ENCODE results near the gene NHEJ1. TPM values are rescaled to one million over a fixed set of nuclear protein-coding genes. Genes with fewer than 3 reads are reported as not detected.

NHEJ1 gene
- total RNA-seq (2022; extraction: Qiagen RNA extraction), result 15.2 to 19.0 TPM (median 16.9 TPM) in 5 replicates

GRCh38 chr2:219160186-219161017 is at the start of gene NHEJ1:
NHEJ1 (minus strand) TSS chr2:219160815; CDS start chr2:219158362, 2,453 bp downstream.

GRCh38 chr2:219206328-219207133 is 45.9 kb upstream of the NHEJ1 start, which contains the start of gene ZFAND2B:
ZFAND2B (plus strand) TSS chr2:219206782; CDS start chr2:219206988, 206 bp downstream.

GRCh38 chr2:219177552-219178376 is 17.1 kb upstream of the NHEJ1 start, which contains the start of gene RETREG2:
RETREG2 (plus strand) TSS chr2:219178275; CDS start chr2:219178353, 78 bp downstream.

GRCh38 chr2:219176818-219177551 is 16.4 kb upstream of the NHEJ1 start, which contains the start of gene CNPPD1:
CNPPD1 (minus strand) TSS chr2:219176925; CDS start chr2:219176828, 97 bp downstream.

GRCh38 chr2:219169930-219170654 is 9.5 kb upstream of the NHEJ1 start, which contains the start of gene SLC23A3:
SLC23A3 (minus strand) TSS chr2:219170029; CDS start chr2:219169984, 45 bp downstream.

GRCh38 chr2:219060821-219061791 is 99.5 kb downstream of the NHEJ1 start, which contains the start of gene IHH:
IHH (minus strand) TSS chr2:219060921; CDS start chr2:219060467, 454 bp downstream.

GRCh38 chr2:219041252-219041651 is 119.4 kb downstream of the NHEJ1 start, which contains the start of gene CFAP65:
CFAP65 (minus strand) TSS chr2:219041516; CDS start chr2:219039048, 2,468 bp downstream.

Other genes starting within 250 kb of the NHEJ1 start
- 4.6 to 8.8 TPM (median 7.0 TPM) in 5 replicates for gene CDK5R2, start 201.1 kb downstream of the NHEJ1 start, total RNA-seq (2022; extraction: Qiagen RNA extraction)
- gene FEV, start 175.6 kb downstream of the NHEJ1 start, total RNA-seq (2022; extraction: Qiagen RNA extraction), result not detected in 5 replicates
- 0.10 to 0.25 TPM in 2 of 5 replicates, not detected in the others for gene CRYBA2, start 167.4 kb downstream of the NHEJ1 start, total RNA-seq (2022; extraction: Qiagen RNA extraction)
- 0.11 to 0.32 TPM (median 0.17 TPM) in 5 replicates for gene CFAP65, start 119.3 kb downstream of the NHEJ1 start, total RNA-seq (2022; extraction: Qiagen RNA extraction)
- gene IHH, start 99.9 kb downstream of the NHEJ1 start, total RNA-seq (2022; extraction: Qiagen RNA extraction), result 0.28 to 0.88 TPM (median 0.74 TPM) in 5 replicates
- 0.13 to 0.63 TPM (median 0.41 TPM) in 5 replicates for gene SLC23A3, start 9.2 kb upstream of the NHEJ1 start, total RNA-seq (2022; extraction: Qiagen RNA extraction)
- 39.9 to 49.9 TPM (median 47.1 TPM) in 5 replicates for gene CNPPD1, start 16.1 kb upstream of the NHEJ1 start, total RNA-seq (2022; extraction: Qiagen RNA extraction)
- gene RETREG2, start 17.5 kb upstream of the NHEJ1 start, total RNA-seq (2022; extraction: Qiagen RNA extraction), result 65.5 to 83.4 TPM (median 79.7 TPM) in 5 replicates
- 16.7 to 21.2 TPM (median 20.2 TPM) in 5 replicates for gene ZFAND2B, start 46.0 kb upstream of the NHEJ1 start, total RNA-seq (2022; extraction: Qiagen RNA extraction)
- 21.3 to 30.4 TPM (median 27.3 TPM) in 5 replicates for gene ABCB6, start 58.1 kb upstream of the NHEJ1 start, total RNA-seq (2022; extraction: Qiagen RNA extraction)
- gene ATG9A, start 68.8 kb upstream of the NHEJ1 start, total RNA-seq (2022; extraction: Qiagen RNA extraction), result 39.3 to 45.7 TPM (median 44.4 TPM) in 5 replicates
- 12.5 to 17.3 TPM (median 15.3 TPM) in 5 replicates for gene ANKZF1, start 69.0 kb upstream of the NHEJ1 start, total RNA-seq (2022; extraction: Qiagen RNA extraction)
- 5.7 to 6.4 TPM (median 5.8 TPM) in 5 replicates for gene GLB1L, start 84.6 kb upstream of the NHEJ1 start, total RNA-seq (2022; extraction: Qiagen RNA extraction)
- gene STK16, start 84.7 kb upstream of the NHEJ1 start, total RNA-seq (2022; extraction: Qiagen RNA extraction), result 27.6 to 31.6 TPM (median 29.1 TPM) in 5 replicates
- 0.10 to 0.32 TPM (median 0.12 TPM) in 5 replicates for gene TUBA4B, start 92.4 kb upstream of the NHEJ1 start, total RNA-seq (2022; extraction: Qiagen RNA extraction)
- gene TUBA4A, start 93.1 kb upstream of the NHEJ1 start, total RNA-seq (2022; extraction: Qiagen RNA extraction), result 225 to 347 TPM (median 253 TPM) in 5 replicates
- gene DNAJB2, start 118.6 kb upstream of the NHEJ1 start, total RNA-seq (2022; extraction: Qiagen RNA extraction), result 32.4 to 37.7 TPM (median 36.7 TPM) in 5 replicates
- 0.95 to 1.5 TPM (median 1.3 TPM) in 5 replicates for gene PTPRN, start 148.6 kb upstream of the NHEJ1 start, total RNA-seq (2022; extraction: Qiagen RNA extraction)
- not detected in 5 replicates for gene RESP18, start 171.9 kb upstream of the NHEJ1 start, total RNA-seq (2022; extraction: Qiagen RNA extraction)
- gene DNPEP, start 227.1 kb upstream of the NHEJ1 start, total RNA-seq (2022; extraction: Qiagen RNA extraction), result 56.8 to 62.2 TPM (median 60.4 TPM) in 5 replicates

Measured in A549 treated with AZD2906 at 1 μM for 4 hours (cell line).